ENCODE measurements around the gene INPP5D.

INPP5D gene

GRCh38 chr2:233079953-233080835, 20.1 kb downstream of the INPP5D start:
- no peak for DNase-seq

- DNase-seq = no peak
These were observed 20.7 kb downstream of the INPP5D start for GRCh38 chr2:233080836-233081229.

GRCh38 chr2:233081232-233081730, 21.1 kb downstream of the INPP5D start:
- DNase-seq = no peak

GRCh38 chr2:233081731-233082221, 21.6 kb downstream of the INPP5D start:
- no peak for DNase-seq

GRCh38 chr2:233082222-233082930, 22.2 kb downstream of the INPP5D start:
- DNase-seq = no peak

- DNase-seq = no peak
These were observed 23.0 kb downstream of the INPP5D start for GRCh38 chr2:233082931-233083755.

- DNase-seq = no peak
These were observed 23.6 kb downstream of the INPP5D start for GRCh38 chr2:233083782-233084181.

GRCh38 chr2:233084488-233084887, 24.3 kb downstream of the INPP5D start:
- DNase-seq = no peak

- no peak for DNase-seq
These were observed 25.1 kb downstream of the INPP5D start for GRCh38 chr2:233085037-233085838.

GRCh38 chr2:233085839-233086150, 25.7 kb downstream of the INPP5D start:
- no peak for DNase-seq

GRCh38 chr2:233087713-233088112, 27.6 kb downstream of the INPP5D start:
- no peak for DNase-seq

GRCh38 chr2:233088972-233089345, 28.8 kb downstream of the INPP5D start:
- no peak for DNase-seq

GRCh38 chr2:233089851-233090250, 29.7 kb downstream of the INPP5D start:
- DNase-seq = no peak

- no peak for DNase-seq
These were observed 30.7 kb downstream of the INPP5D start for GRCh38 chr2:233090879-233091278.

GRCh38 chr2:233091595-233092375, 31.6 kb downstream of the INPP5D start:
- no peak for DNase-seq

GRCh38 chr2:233092432-233093165, 32.5 kb downstream of the INPP5D start:
- DNase-seq = no peak

GRCh38 chr2:233093166-233093448, 33.0 kb downstream of the INPP5D start:
- DNase-seq = no peak

GRCh38 chr2:233093721-233094120, 33.6 kb downstream of the INPP5D start:
- DNase-seq = no peak

GRCh38 chr2:233094614-233095013, 34.5 kb downstream of the INPP5D start:
- no peak for DNase-seq

GRCh38 chr2:233096006-233096405, 35.9 kb downstream of the INPP5D start:
- no peak for DNase-seq

GRCh38 chr2:233098618-233099017, 38.5 kb downstream of the INPP5D start:
- DNase-seq = no peak
